HepG2 (cell line): ENCODE results near the gene ATP13A1. TPM values are rescaled to one million over a fixed set of nuclear protein-coding genes. Genes with fewer than 3 reads are reported as not detected.

Source experiments
- BRD4 ChIP-seq: sonication (generic); formaldehyde crosslinking; IDR thresholded peaks from 2 replicates; pipeline ENCODE4 v1.4.0; 2020; ENCODE audit warnings: missing genetic modification reagents
- CENPT ChIP-seq: sonication (generic); formaldehyde crosslinking; IDR thresholded peaks from 2 replicates; pipeline ENCODE4 v1.8.0; 2022; ENCODE audit warnings: low read depth, mild to moderate bottlenecking, moderate library complexity, missing genetic modification reagents
- EED ChIP-seq: sonication (generic); formaldehyde crosslinking; IDR thresholded peaks from 2 replicates; pipeline ENCODE4 v1.5.0; 2020; ENCODE audit warnings: mild to moderate bottlenecking, missing genetic modification reagents
- FOSL2 ChIP-seq: sonication (generic); formaldehyde crosslinking; IDR thresholded peaks from 2 replicates; pipeline ENCODE4 v1.4.0; 2020; ENCODE audit warnings: missing genetic modification reagents
- KDM5B ChIP-seq: sonication (generic); formaldehyde crosslinking; IDR thresholded peaks from 2 replicates; pipeline ENCODE4 v1.4.0; 2020; ENCODE audit warnings: missing genetic modification reagents, mild to moderate bottlenecking, borderline replicate concordance
- PHF8 ChIP-seq: sonication (generic); formaldehyde crosslinking; IDR thresholded peaks from 2 replicates; pipeline ENCODE4 v1.5.0; 2020; ENCODE audit warnings: missing genetic modification reagents
- RAD21 ChIP-seq: fragments of 450-650 bp; formaldehyde crosslinking; IDR thresholded peaks from 2 replicates; pipeline ENCODE4 v1.5.0; 2020; ENCODE audit warnings: mild to moderate bottlenecking
- ZNF737 ChIP-seq: sonication (generic); formaldehyde crosslinking; IDR thresholded peaks from 2 replicates; pipeline ENCODE4 v1.5.0; 2020; ENCODE audit warnings: missing genetic modification reagents, mild to moderate bottlenecking, borderline replicate concordance
- ZNF772 ChIP-seq: sonication (generic); formaldehyde crosslinking; IDR thresholded peaks from 2 replicates; pipeline ENCODE4 v1.5.0; 2020; ENCODE audit warnings: mild to moderate bottlenecking, missing genetic modification reagents
- ZNF777 ChIP-seq: sonication (generic); formaldehyde crosslinking; IDR thresholded peaks from 2 replicates; pipeline ENCODE4 v1.4.0; 2020; ENCODE audit warnings: missing genetic modification reagents
- ZSCAN31 ChIP-seq: sonication (generic); formaldehyde crosslinking; IDR thresholded peaks from 2 replicates; pipeline ENCODE4 v1.5.0; 2020; ENCODE audit warnings: low read depth, mild to moderate bottlenecking, missing genetic modification reagents
- polyA plus RNA-seq, 8 experiments: library from polyadenylated mRNA; depleted of rRNA in 3 of 8; stranded (reverse) in 7 of 8; unstranded in 1 of 8; fragments of >200 nt; fragmentation: Illumina TruSeq in 4 of 8; extraction: Trizol in 4 of 8; gene quantifications; 2 replicates each; pipeline versions ENCODE4 v1.2.1 to v1.2.3, GENCODE V29; 2011 to 2016; ENCODE audit warnings: low read depth in 4 of 8, missing spikeins in 1 of 8, mixed read lengths in 1 of 8; ENCODE audit not compliant: insufficient read depth in 1 of 8
- total RNA-seq, 5 experiments: library from RNA; depleted of rRNA; stranded (reverse); fragments of >200 nt; fragmentation: Illumina TruSeq; extraction: Trizol; gene quantifications; 2 replicates each; pipeline ENCODE4 v1.2.3, GENCODE V29; 2016; ENCODE audit warnings: low read depth in 1 of 5
- TF ChIP-seq, protein P1 (sequence below): sonication (generic); formaldehyde crosslinking; IDR thresholded peaks from 2 replicates; pipeline ENCODE4 v1.8.0; 2022; ENCODE audit warnings: mild to moderate bottlenecking, missing genetic modification reagents; ENCODE audit not compliant: insufficient replicate concordance
- TF ChIP-seq, protein P2 (sequence below): sonication (generic); formaldehyde crosslinking; IDR thresholded peaks from 2 replicates; pipeline ENCODE4 v1.4.0; 2020; ENCODE audit warnings: mild to moderate bottlenecking, missing genetic modification reagents, borderline replicate concordance
- TF ChIP-seq, protein P3 (sequence below): sonication (generic); formaldehyde crosslinking; IDR thresholded peaks from 2 replicates; pipeline ENCODE4 v1.4.0; 2020; ENCODE audit warnings: mild to moderate bottlenecking, missing genetic modification reagents
- TF ChIP-seq, protein P4 (sequence below): sonication (generic); formaldehyde crosslinking; IDR thresholded peaks from 2 replicates; pipeline ENCODE4 v1.4.0; 2020; ENCODE audit warnings: missing genetic modification reagents, borderline replicate concordance
- TF ChIP-seq, protein P5 (sequence below): sonication (generic); formaldehyde crosslinking; IDR thresholded peaks from 2 replicates; pipeline ENCODE4 v1.5.0; 2020; ENCODE audit warnings: mild to moderate bottlenecking, missing genetic modification reagents, moderate library complexity

Gene ATP13A1
- total and polyA plus RNA-seq, 2 of the 13 experiments (the other 11 are each of a cell fraction or from before 2014, with no cell fraction given) = 23.2 to 41.7 TPM

DNA sequence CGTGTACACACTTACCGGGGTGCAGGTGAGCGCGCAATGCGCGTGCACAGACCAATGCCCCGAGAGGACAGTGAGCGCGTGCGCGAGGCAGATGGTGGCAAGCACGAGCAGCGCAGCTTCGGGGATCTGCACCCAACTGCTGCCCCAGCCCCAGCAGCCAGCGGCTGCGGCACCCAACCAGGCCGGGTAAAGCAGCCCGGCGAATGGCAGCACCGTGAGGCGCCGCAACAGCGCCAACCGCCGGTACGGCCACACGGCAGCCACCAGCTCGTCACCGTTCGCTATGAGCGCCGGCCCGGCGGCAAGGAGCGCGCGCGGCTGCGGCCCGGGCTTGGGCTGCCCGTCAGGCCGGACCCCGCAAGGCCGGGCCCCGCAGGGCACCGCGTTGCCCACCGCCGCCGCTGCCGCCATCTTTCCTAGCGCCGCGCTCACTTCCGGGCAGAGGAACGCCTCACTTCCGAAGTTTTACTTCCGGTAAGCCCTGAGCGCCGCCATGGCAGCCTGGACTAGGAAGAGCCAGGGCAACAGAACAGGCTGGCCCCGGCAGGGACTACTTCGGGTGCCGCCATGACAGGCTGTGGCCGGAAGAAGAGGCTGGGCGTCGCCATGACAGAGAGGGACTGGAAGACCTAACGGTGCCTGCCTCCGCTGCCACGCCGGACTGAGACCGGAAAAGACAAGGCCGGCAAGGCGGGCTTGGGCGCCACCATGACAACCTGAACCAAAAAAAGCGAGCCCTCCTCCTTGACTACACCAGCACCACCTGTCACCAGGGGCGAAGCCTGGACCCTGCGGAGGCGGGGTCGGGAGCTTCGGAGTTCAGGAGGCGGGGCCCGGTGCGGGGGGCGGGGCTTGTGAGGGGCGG lies at the start of gene ATP13A1 (continued):
- TF ChIP-seq, protein P1, sequence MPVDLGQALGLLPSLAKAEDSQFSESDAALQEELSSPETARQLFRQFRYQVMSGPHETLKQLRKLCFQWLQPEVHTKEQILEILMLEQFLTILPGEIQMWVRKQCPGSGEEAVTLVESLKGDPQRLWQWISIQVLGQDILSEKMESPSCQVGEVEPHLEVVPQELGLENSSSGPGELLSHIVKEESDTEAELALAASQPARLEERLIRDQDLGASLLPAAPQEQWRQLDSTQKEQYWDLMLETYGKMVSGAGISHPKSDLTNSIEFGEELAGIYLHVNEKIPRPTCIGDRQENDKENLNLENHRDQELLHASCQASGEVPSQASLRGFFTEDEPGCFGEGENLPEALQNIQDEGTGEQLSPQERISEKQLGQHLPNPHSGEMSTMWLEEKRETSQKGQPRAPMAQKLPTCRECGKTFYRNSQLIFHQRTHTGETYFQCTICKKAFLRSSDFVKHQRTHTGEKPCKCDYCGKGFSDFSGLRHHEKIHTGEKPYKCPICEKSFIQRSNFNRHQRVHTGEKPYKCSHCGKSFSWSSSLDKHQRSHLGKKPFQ = peak; percentile 20
- TF ChIP-seq BRD4 (CRISPR knock-in tag) (peak; percentile 61), CENPT (CRISPR knock-in tag) (peak; percentile 68; the same call in 1 of the 2 replicates), ZNF777 (CRISPR knock-in tag) (peak; percentile 49), KDM5B (CRISPR knock-in tag) (peak; percentile 73; the same call in 1 of the 2 replicates), EED (peak; percentile 33; the same call in 1 of the 2 replicates), PHF8 (CRISPR knock-in tag) (peak; percentile 71), ZNF772 (peak; percentile 80), FOSL2 (peak; percentile 28; the same call in 1 of the 2 replicates), ZNF737 (CRISPR knock-in tag) (no peak), ZSCAN31 (peak; percentile 78), RAD21 (CRISPR knock-in tag) (peak; percentile 55)
- TF ChIP-seq, protein P2, sequence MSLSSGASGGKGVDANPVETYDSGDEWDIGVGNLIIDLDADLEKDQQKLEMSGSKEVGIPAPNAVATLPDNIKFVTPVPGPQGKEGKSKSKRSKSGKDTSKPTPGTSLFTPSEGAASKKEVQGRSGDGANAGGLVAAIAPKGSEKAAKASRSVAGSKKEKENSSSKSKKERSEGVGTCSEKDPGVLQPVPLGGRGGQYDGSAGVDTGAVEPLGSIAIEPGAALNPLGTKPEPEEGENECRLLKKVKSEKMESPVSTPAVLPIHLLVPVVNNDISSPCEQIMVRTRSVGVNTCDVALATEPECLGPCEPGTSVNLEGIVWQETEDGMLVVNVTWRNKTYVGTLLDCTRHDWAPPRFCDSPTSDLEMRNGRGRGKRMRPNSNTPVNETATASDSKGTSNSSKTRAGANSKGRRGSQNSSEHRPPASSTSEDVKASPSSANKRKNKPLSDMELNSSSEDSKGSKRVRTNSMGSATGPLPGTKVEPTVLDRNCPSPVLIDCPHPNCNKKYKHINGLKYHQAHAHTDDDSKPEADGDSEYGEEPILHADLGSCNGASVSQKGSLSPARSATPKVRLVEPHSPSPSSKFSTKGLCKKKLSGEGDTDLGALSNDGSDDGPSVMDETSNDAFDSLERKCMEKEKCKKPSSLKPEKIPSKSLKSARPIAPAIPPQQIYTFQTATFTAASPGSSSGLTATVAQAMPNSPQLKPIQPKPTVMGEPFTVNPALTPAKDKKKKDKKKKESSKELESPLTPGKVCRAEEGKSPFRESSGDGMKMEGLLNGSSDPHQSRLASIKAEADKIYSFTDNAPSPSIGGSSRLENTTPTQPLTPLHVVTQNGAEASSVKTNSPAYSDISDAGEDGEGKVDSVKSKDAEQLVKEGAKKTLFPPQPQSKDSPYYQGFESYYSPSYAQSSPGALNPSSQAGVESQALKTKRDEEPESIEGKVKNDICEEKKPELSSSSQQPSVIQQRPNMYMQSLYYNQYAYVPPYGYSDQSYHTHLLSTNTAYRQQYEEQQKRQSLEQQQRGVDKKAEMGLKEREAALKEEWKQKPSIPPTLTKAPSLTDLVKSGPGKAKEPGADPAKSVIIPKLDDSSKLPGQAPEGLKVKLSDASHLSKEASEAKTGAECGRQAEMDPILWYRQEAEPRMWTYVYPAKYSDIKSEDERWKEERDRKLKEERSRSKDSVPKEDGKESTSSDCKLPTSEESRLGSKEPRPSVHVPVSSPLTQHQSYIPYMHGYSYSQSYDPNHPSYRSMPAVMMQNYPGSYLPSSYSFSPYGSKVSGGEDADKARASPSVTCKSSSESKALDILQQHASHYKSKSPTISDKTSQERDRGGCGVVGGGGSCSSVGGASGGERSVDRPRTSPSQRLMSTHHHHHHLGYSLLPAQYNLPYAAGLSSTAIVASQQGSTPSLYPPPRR (CRISPR knock-in tag) = no peak
- TF ChIP-seq, protein P3, sequence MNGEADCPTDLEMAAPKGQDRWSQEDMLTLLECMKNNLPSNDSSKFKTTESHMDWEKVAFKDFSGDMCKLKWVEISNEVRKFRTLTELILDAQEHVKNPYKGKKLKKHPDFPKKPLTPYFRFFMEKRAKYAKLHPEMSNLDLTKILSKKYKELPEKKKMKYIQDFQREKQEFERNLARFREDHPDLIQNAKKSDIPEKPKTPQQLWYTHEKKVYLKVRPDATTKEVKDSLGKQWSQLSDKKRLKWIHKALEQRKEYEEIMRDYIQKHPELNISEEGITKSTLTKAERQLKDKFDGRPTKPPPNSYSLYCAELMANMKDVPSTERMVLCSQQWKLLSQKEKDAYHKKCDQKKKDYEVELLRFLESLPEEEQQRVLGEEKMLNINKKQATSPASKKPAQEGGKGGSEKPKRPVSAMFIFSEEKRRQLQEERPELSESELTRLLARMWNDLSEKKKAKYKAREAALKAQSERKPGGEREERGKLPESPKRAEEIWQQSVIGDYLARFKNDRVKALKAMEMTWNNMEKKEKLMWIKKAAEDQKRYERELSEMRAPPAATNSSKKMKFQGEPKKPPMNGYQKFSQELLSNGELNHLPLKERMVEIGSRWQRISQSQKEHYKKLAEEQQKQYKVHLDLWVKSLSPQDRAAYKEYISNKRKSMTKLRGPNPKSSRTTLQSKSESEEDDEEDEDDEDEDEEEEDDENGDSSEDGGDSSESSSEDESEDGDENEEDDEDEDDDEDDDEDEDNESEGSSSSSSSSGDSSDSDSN (CRISPR knock-in tag) = peak; percentile 71
- TF ChIP-seq, protein P4, sequence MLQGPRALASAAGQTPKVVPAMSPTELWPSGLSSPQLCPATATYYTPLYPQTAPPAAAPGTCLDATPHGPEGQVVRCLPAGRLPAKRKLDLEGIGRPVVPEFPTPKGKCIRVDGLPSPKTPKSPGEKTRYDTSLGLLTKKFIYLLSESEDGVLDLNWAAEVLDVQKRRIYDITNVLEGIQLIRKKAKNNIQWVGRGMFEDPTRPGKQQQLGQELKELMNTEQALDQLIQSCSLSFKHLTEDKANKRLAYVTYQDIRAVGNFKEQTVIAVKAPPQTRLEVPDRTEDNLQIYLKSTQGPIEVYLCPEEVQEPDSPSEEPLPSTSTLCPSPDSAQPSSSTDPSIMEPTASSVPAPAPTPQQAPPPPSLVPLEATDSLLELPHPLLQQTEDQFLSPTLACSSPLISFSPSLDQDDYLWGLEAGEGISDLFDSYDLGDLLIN (CRISPR knock-in tag) = no peak
- TF ChIP-seq, protein P5, sequence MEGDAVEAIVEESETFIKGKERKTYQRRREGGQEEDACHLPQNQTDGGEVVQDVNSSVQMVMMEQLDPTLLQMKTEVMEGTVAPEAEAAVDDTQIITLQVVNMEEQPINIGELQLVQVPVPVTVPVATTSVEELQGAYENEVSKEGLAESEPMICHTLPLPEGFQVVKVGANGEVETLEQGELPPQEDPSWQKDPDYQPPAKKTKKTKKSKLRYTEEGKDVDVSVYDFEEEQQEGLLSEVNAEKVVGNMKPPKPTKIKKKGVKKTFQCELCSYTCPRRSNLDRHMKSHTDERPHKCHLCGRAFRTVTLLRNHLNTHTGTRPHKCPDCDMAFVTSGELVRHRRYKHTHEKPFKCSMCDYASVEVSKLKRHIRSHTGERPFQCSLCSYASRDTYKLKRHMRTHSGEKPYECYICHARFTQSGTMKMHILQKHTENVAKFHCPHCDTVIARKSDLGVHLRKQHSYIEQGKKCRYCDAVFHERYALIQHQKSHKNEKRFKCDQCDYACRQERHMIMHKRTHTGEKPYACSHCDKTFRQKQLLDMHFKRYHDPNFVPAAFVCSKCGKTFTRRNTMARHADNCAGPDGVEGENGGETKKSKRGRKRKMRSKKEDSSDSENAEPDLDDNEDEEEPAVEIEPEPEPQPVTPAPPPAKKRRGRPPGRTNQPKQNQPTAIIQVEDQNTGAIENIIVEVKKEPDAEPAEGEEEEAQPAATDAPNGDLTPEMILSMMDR (CRISPR knock-in tag) = 0 out of 2 replicates have a peak, but pooled peaks have one; percentile 13
